NCI-H446 (cell line): ENCODE results near the gene MIS18BP1.
"Not testable (repeated sequence)": the region's sequence is repeated elsewhere in the genome, so short reads cannot be mapped to it uniquely, and the experiment has no call there.

ENCODE experiments used
- DNase-seq, 2 experiments: peaks; one replicate each; lab custom pipeline; 2025; lab: John Stamatoyannopoulos, UW

The MIS18BP1 gene

DNA sequence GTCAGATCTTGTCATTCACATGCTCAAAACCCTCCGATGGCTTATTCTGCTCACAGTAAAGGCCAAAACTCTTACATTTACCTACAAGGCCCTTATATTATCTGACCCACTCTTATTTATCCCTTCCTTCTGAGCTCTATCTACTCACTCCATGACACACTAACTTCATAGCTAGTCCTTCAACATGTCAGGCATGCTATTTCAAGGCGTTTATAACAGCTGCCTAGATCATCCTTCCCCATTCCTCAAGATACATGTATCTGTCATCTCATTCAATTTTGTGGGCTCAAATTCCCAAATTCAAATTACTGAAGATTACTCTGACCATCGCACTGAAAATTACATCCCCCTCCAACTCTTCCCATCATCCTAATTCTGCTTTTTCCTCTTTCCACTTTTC is 6.9 kb downstream of the MIS18BP1 start:
- DNase-seq: no peak

GRCh38 chr14:45242706-45243105 is 10.3 kb downstream of the MIS18BP1 start:
- DNase-seq: no peak

DNA sequence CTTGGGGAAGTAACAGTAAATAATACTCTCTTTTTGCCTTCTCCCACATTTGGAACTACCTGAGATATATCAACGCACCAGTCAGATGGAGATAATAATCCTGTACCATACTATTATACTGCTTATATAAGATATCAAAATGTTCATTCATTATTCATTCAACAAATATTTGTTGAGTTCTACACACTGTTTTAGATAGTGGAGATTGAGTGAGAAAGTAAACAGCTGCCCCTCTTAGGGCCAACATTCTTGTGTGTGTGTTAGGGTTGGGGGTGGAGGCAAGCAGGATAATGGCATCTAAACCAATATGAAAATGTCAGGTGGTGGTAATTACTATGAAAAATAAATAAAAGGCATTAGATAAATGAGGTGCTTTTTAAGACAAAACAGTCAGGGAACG is 14.0 kb downstream of the MIS18BP1 start:
- no peak for DNase-seq

GRCh38 chr14:45227566-45227965 is 25.4 kb downstream of the MIS18BP1 start:
- DNase-seq: no peak

- DNase-seq: no peak
These were observed 30.3 kb downstream of the MIS18BP1 start for GRCh38 chr14:45222485-45223262.

DNA sequence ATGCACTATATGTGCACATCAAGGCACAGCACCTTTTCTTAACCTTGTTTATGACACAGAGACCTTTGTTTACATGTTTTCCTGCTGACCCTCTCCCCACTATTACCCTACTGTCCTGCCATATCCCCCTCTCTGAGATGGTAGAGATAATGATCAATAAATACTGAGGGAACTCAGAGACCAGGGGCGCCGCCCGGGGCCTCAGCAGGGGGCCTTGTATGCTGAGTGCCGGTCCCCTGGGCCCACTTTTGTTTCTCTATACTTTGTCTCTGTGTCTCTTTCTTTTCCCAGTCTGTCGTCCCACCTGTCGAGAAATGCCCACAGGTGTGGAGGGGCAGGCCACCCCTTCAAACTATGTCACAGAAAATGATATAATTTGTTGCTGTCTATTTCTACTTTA is 38.7 kb downstream of the MIS18BP1 start:
- not testable (repeated sequence) for DNase-seq

- DNase-seq: not testable (repeated sequence)
These were observed 39.3 kb downstream of the MIS18BP1 start for GRCh38 chr14:45213716-45214115.

DNA sequence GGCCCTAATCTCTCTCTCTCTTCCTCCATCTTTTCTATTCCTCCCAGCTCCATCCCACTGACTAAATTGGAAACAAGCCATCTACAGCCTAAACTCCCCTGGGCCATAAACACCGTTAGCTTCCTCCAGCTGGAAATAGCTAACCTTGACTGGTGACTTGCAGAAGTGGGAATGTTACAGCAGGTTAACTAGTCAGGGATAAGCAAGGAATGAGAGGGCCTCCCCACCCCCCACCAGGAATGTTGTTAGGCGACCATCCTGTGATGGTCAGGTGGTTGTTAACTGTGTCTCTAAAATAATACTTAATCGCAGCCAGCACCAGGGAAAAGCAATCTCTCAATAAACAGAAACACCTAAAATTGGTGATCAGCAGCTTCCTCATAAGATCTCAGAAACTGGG is 40.8 kb downstream of the MIS18BP1 start:
- DNase-seq: no peak

- no peak for DNase-seq
These were observed 41.7 kb downstream of the MIS18BP1 start for GRCh38 chr14:45211295-45211694.

DNA sequence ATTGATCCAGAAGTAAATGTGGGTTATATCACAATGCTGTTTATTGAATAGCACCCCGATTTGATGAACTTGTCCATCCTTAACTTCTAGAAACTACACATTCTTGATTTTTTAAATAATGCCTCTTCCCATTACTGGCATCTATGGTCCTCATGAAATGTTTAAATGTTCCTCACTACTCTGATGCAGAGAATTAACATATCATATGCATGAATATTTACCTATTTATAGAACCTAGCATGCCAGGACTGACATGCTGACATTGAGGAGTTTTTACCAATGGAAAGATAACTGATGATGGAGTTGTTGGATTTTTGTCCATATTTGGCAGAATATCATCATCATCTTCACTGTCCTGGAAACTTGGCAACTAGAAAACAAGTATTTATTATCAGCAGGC is 42.8 kb downstream of the MIS18BP1 start:
- no peak for DNase-seq

GRCh38 chr14:45204241-45204640 is 48.8 kb downstream of the MIS18BP1 start:
- no peak for DNase-seq

GRCh38 chr14:45201905-45202304 is 51.1 kb downstream of the MIS18BP1 start:
- peak in 1 of 2 experiments; percentile 43 for DNase-seq

DNA sequence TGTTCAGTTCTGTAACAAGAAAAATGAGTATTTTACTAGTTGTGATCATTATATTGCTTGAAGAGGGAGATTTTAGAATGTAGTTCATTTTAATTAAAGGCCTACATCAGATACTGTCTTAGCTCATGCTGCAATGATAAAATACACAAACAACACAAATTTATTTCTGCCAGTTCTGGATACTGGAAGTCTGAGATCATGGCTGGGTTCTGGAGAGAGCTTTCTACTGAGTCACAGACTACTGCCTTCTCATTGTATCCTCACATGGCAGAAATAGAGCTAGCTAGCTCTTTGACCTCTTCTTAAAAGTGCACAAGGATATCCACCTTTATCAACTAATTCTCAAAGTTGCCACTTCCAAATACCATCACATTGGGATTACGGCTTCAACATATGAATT is 53.8 kb downstream of the MIS18BP1 start:
- DNase-seq: no peak

DNA sequence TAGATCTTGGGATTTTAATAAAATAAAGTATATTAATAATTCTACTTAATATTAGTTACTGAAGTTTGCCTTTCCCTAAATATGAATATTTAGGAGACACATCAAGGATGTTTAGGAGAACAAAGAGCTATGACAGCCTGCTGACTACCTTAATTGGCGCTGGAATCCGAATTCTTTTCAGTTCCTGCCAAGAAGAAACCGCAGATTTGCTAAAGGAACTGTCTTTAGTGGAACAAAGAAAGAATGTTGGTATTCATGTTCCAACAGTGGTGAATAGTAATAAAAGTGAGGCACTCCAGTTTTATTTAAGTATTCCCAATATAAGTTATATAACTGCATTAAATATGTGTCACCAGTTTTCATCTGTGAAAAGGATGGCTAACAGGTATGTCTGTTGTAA is 54.5 kb downstream of the MIS18BP1 start:
- DNase-seq: no peak

- DNase-seq: no peak
These were observed 58.0 kb downstream of the MIS18BP1 start for GRCh38 chr14:45194964-45195363.

DNA sequence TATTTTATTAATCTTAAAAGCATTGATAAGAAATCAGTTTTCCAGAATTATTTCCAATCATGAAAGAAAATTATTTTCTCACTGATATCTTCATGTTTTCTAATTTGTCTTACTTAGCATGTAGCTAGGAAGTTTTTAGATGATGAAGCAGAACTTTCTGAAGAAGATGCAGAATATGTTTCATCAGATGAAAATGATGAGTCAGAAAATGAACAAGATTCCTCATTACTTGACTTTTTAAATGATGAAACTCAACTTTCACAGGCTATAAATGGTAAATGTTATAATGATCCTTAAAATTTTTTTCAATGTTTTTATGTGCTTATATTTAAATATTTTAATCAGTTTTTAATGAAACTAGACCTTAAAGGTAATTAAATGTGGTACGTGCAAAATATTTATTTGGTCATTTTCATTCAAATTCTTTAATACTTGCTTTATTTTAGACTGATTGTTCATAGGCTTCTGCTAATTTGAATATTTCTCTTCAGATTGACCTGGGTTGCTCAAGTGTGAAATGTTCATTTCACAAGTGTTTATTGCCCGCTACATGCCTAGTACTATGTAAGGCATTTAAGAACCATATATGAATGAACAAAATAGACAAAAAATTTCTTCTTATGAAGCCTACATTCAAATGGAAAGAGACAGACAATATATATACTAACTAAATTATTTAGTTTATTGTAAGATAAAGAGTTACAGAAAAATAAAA is 67.7 kb downstream of the MIS18BP1 start:
- DNase-seq: no peak

DNA sequence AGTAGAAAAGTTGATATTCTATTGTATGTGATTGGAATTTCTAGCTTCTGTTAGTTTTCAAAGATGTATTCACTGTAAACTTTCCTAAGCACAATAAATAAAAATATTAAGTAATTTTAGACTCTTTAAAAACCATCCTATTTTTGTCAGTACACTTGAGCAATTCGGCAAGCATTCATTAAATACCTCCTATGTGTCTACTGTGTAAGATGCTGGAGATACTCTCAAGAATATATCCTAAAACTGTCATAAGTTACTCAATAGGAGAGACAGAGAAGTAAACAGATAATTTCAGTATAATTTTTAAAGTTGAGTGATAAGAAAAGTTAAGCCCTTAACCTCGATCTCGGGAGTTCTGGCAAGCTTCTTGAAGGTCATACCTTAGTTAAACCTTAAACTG is 71.2 kb downstream of the MIS18BP1 start:
- DNase-seq: no peak

GRCh38 chr14:45181329-45181728 is 71.7 kb downstream of the MIS18BP1 start:
- DNase-seq: no peak

DNA sequence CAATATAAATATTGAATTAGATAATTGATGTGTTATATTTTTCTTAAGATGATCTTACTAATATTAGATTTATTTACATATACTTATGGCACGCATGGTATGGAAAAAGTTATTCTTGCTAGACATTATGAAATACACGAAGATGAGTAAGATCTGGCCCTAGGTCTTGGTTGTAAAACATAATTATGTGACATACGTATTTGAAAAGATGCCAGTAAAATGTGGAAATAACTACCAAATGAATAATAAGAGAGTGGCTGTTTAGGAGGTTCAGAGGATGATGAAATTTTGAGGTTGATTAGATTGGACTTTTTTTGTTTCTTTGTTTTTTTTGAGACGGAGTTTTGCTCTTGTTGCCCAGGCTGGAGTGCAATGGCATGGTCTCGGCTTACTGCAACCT is 75.9 kb downstream of the MIS18BP1 start:
- DNase-seq: no peak

- no peak for DNase-seq
These were observed 83.1 kb downstream of the MIS18BP1 start for GRCh38 chr14:45169906-45170305.

- no peak for DNase-seq
These were observed 96.9 kb downstream of the MIS18BP1 start for GRCh38 chr14:45156067-45156466.
